OCI-LY1 (cell line): ENCODE results near the gene OPN5.

ENCODE experiments used
- H2AFZ ChIP-seq: fragments of 200-600 bp; sonication (generic), shearing (Covaris generic); 2 replicates; pipeline ENCODE4 v1.6.0; 2014; ENCODE audit warnings: antibody characterized with exemption, mild to moderate bottlenecking, low read length
- H3F3A ChIP-seq: fragments of 200-600 bp; sonication (generic), shearing (Covaris generic); 2 replicates; pipeline ENCODE4 v1.6.0; 2014; ENCODE audit warnings: mild to moderate bottlenecking, antibody characterized with exemption, low read length, moderate library complexity; ENCODE audit not compliant: insufficient read depth
- H3K27ac ChIP-seq: fragments of 200-600 bp; sonication (generic); 2 replicates; pipeline ENCODE4 v1.5.1; 2014; ENCODE audit warnings: low read length, mixed run types, mild to moderate bottlenecking, low read depth; ENCODE audit not compliant: poor library complexity, severe bottlenecking
- H3K27me3 ChIP-seq: fragments of 200-600 bp; sonication (generic); 2 replicates; pipeline ENCODE4 v1.6.0; 2014; ENCODE audit warnings: antibody characterized with exemption, mild to moderate bottlenecking, low read length, moderate library complexity; ENCODE audit not compliant: insufficient read depth
- H3K36me3 ChIP-seq: fragments of 200-600 bp; sonication (generic); 2 replicates; pipeline ENCODE4 v1.6.1; 2014; ENCODE audit warnings: mild to moderate bottlenecking, antibody characterized with exemption, low read length, moderate library complexity, mixed read lengths; ENCODE audit not compliant: insufficient read depth
- H3K4me1 ChIP-seq: fragments of 200-600 bp; sonication (generic); 2 replicates; pipeline ENCODE4 v1.5.1; 2014; ENCODE audit warnings: mild to moderate bottlenecking, low read length, moderate library complexity; ENCODE audit not compliant: insufficient read depth, severe bottlenecking
- H3K4me2 ChIP-seq: fragments of 200-600 bp; sonication (generic), shearing (Covaris generic); 2 replicates; pipeline ENCODE4 v1.6.1; 2014; ENCODE audit warnings: low read length
- H3K4me3 ChIP-seq: fragments of 200-600 bp; sonication (generic); 2 replicates; pipeline ENCODE4 v1.5.1; 2014; ENCODE audit warnings: low read length, low read depth, mild to moderate bottlenecking, mixed read lengths; ENCODE audit not compliant: poor library complexity, severe bottlenecking
- H3K79me2 ChIP-seq: fragments of 200-600 bp; shearing (Covaris generic); 2 replicates; pipeline ENCODE4 v1.6.1; 2016; ENCODE audit warnings: mixed run types, low read length, mixed read lengths; ENCODE audit not compliant: insufficient read depth
- H3K9ac ChIP-seq: fragments of 200-600 bp; sonication (generic), shearing (Covaris generic); 2 replicates; pipeline ENCODE4 v1.6.1; 2014; ENCODE audit warnings: mild to moderate bottlenecking, low read length, mixed read lengths
- H3K9me2 ChIP-seq: fragments of 200-600 bp; sonication (generic), shearing (Covaris generic); 2 replicates; pipeline ENCODE4 v1.6.1; 2014; ENCODE audit warnings: low read depth, mild to moderate bottlenecking, low read length, mixed read lengths
- H3K9me3 ChIP-seq: fragments of 200-600 bp; shearing (Covaris generic); 2 replicates; pipeline ENCODE4 v1.6.1; 2014; ENCODE audit warnings: low read length, mixed read lengths
- H4K20me1 ChIP-seq: fragments of 200-600 bp; sonication (generic), shearing (Covaris generic); 2 replicates; pipeline ENCODE4 v1.6.0; 2016; ENCODE audit warnings: mild to moderate bottlenecking, low read length; ENCODE audit not compliant: insufficient read depth
- EZH2 ChIP-seq: fragments of 200-600 bp; sonication (generic), shearing (Covaris generic); IDR thresholded peaks from 2 replicates; pipeline ENCODE4 v1.8.0; 2017; ENCODE audit warnings: borderline replicate concordance, mixed run types, mild to moderate bottlenecking, antibody characterized with exemption, low read length, moderate library complexity, mixed read lengths
- TF ChIP-seq, protein P1 (sequence below): fragments of 200-600 bp; sonication (generic), shearing (Covaris generic); IDR thresholded peaks from 2 replicates; pipeline ENCODE4 v1.5.1; 2017; ENCODE audit warnings: mild to moderate bottlenecking, antibody characterized with exemption, low read length, moderate library complexity, mixed read lengths

OPN5 gene

DNA sequence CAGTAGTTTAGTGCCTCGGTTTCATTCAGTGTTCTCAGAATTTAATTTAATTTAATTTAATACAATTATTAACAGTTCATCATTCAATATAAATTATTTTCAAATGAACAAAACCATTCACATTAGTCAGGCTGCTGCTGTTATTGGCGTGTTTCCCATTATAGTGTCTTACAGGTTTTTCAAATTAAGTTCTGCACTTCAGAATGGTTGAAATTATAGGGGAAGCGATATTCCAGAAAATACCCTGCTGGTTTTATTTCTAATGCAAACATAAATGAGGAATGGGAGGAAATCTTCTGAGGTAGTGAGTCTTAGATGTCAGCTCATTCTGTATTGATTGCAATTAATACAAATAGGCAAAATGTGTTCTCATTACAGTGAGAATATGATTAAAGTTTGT lies 37.6 kb downstream of the OPN5 start:
- TF ChIP-seq EZH2, result no peak
- TF ChIP-seq, protein P1, sequence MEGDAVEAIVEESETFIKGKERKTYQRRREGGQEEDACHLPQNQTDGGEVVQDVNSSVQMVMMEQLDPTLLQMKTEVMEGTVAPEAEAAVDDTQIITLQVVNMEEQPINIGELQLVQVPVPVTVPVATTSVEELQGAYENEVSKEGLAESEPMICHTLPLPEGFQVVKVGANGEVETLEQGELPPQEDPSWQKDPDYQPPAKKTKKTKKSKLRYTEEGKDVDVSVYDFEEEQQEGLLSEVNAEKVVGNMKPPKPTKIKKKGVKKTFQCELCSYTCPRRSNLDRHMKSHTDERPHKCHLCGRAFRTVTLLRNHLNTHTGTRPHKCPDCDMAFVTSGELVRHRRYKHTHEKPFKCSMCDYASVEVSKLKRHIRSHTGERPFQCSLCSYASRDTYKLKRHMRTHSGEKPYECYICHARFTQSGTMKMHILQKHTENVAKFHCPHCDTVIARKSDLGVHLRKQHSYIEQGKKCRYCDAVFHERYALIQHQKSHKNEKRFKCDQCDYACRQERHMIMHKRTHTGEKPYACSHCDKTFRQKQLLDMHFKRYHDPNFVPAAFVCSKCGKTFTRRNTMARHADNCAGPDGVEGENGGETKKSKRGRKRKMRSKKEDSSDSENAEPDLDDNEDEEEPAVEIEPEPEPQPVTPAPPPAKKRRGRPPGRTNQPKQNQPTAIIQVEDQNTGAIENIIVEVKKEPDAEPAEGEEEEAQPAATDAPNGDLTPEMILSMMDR, result no peak
- Histone ChIP-seq H3K79me2 (no peaks in the 10 kb centered on the region), H3K9ac (no peak overlapping the region), H4K20me1 (no peaks in the 10 kb centered on the region), H2AFZ (no peak overlapping the region), H3F3A (no peaks in the 10 kb centered on the region), H3K4me3 (no peak overlapping the region), H3K27me3 (no peaks in the 10 kb centered on the region), H3K4me1 (no peaks in the 10 kb centered on the region), H3K4me2 (no peak overlapping the region), H3K9me3 (no peaks in the 10 kb centered on the region), H3K27ac (no peak overlapping the region), H3K36me3 (no peaks in the 10 kb centered on the region), H3K9me2 (no peaks in the 10 kb centered on the region)

DNA sequence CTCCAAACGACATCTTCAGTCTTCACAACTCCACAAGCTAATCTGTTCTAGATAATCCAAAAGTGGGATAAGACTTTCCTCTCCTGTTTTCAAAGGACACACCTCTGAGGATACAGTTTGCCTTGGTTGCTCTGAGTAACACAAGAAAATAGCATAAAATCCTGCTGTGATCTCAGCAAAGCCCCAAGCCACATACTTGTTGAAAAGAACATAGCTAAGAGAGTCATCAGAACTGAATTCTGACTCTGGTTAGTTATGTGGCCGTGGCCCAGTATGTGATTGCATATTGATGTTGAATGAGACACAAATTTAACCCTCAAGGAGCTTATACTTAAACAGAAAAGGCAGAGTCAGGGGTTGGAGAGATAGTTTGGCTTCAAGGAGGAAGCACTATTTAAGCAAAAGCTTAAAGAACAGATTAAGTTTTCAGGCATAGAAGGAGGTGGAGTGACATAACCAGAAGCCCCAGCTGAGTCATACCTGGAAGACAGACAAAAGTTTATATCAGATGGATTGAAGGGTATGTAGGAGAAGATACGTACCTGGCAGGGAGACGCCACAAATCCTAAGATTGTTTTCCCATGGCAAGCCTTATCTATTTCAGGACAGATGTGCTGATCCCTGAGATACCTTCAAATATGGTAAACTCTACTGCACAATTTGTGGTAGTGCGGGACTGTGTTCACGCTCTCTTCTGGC lies 41.2 kb downstream of the OPN5 start:
- no peaks in the 10 kb centered on the region for H3K9me2 ChIP-seq
- H2AFZ ChIP-seq, result no peak overlapping the region
- TF ChIP-seq, protein P1, result no peak
- TF ChIP-seq EZH2, result no peak
- H3K4me2 ChIP-seq, result no peak overlapping the region
- no peaks in the 10 kb centered on the region for H3K79me2 ChIP-seq
- no peaks in the 10 kb centered on the region for H4K20me1 ChIP-seq
- no peaks in the 10 kb centered on the region for H3F3A ChIP-seq
- H3K9ac ChIP-seq, result no peak overlapping the region
- no peaks in the 10 kb centered on the region for H3K9me3 ChIP-seq
- no peak overlapping the region for H3K4me3 ChIP-seq
- no peaks in the 10 kb centered on the region for H3K4me1 ChIP-seq
- no peak overlapping the region for H3K27ac ChIP-seq
- no peaks in the 10 kb centered on the region for H3K36me3 ChIP-seq
- no peaks in the 10 kb centered on the region for H3K27me3 ChIP-seq

DNA sequence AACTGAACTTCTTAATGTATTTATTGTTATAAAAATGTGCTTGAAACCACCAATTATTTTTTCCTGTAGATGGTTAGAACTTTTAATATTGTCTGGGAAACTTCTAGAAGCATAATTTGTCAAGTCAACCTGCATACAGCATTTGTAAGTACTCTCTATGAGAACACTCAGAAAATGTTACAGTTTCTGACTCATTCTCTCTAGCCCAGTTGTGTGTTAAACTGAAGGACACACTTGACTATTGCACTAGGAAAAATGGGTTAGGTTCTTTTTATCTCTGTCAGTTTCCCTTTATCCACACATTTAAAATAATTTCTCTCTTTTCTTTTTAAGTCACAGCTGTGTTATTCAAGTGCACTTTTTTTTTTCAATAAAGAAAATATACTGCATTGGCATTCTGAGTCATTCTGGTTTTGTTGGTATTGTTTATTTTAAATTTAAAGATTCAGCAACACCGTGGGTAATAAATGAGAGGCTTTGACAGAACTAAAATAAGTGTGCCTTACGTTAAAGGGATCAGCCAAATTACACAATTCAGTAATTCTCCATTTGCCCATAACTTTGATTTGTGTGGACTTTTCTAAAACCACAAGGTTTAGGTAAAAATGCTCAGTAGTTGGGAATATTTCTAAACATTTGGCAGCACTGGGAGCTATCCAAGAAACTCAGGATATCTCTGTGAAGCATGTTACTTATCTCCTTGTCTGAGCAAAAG lies 50.7 kb downstream of the OPN5 start:
- H3K27ac ChIP-seq, result no peak overlapping the region
- TF ChIP-seq, protein P1, result no peak
- no peak for TF ChIP-seq EZH2
- no peak overlapping the region for H3K4me3 ChIP-seq
- H3K9me3 ChIP-seq, result no peaks in the 10 kb centered on the region
- no peaks in the 10 kb centered on the region for H3K27me3 ChIP-seq
- no peaks in the 10 kb centered on the region for H3K36me3 ChIP-seq
- no peak overlapping the region for H3K4me2 ChIP-seq
- H2AFZ ChIP-seq, result no peak overlapping the region
- H3K4me1 ChIP-seq, result no peaks in the 10 kb centered on the region
- H3K9ac ChIP-seq, result no peak overlapping the region
- H4K20me1 ChIP-seq, result no peaks in the 10 kb centered on the region
- no peaks in the 10 kb centered on the region for H3F3A ChIP-seq
- H3K9me2 ChIP-seq, result no peaks in the 10 kb centered on the region
- H3K79me2 ChIP-seq, result no peaks in the 10 kb centered on the region
